Right ventricle myocardium inferior (tissue), 1 donor: ENCODE data around the gene PRTFDC1. TPM values are rescaled to one million over a fixed set of nuclear protein-coding genes. Genes with fewer than 3 reads are reported as not detected.

Experiments
- ATAC-seq: fragments of 200-7000 bp; cut with Tn5 transposase; one replicate; pipeline ENCODE4 v1.9.1; 2020; ENCODE audit warnings: mild to moderate bottlenecking, moderate library complexity
- DNase-seq: peaks from one replicate; pipeline ENCODE4 v3.0.0; 2021; ENCODE audit errors: missing footprints
- intact Hi-C: fragments of 100-400 bp; cut with DNase I; formaldehyde crosslinking; loops from one replicate; pipeline ENCODE4 v1.11.0; 2022
- total RNA-seq: library from RNA; stranded (reverse); fragmentation: NEBNext Ultra II Directional; extraction: Animal tissue kit (Norgen Biotek cat#: 25700); gene quantifications from one replicate; pipeline ENCODE4 v1.2.1, GENCODE V29; 2021
- donor health status: DM: no; HTN: yes; CAD: no; lungs with severe emphysema.

Gene PRTFDC1
- total RNA-seq, 1 donor from 2014 or later = 7.1 TPM

GRCh38 chr10:24866604-24867583 is 85.5 kb downstream of the PRTFDC1 start:
- intact Hi-C loops = no loop called here
- DNase-seq (no peak), ATAC-seq (peak; percentile 89)

GRCh38 chr10:24865783-24866182 is 86.6 kb downstream of the PRTFDC1 start:
- no peak for DNase-seq
- intact Hi-C loops = no loop called here
- no peak for ATAC-seq

GRCh38 chr10:24862589-24862988 is 89.8 kb downstream of the PRTFDC1 start:
- intact Hi-C loops = no loop called here
- ATAC-seq (no peak), DNase-seq (no peak)

- DNase-seq = no peak
- intact Hi-C loops = no loop called here
- ATAC-seq = peak; percentile 58
Measured at GRCh38 chr10:24858288-24859270, 93.8 kb downstream of the PRTFDC1 start.

GRCh38 chr10:24857031-24857725 is 95.2 kb downstream of the PRTFDC1 start:
- DNase-seq (no peak), ATAC-seq (no peak)
- intact Hi-C loops = no loop called here

GRCh38 chr10:24854256-24854655 is 98.2 kb downstream of the PRTFDC1 start:
- intact Hi-C loops = no loop called here
- ATAC-seq (no peak), DNase-seq (no peak)

- intact Hi-C loops = no loop called here
- ATAC-seq (no peak), DNase-seq (no peak)
Measured at GRCh38 chr10:24853661-24854060, 98.7 kb downstream of the PRTFDC1 start.

- DNase-seq = no peak
- intact Hi-C loops = no loop called here
- no peak for ATAC-seq
Measured at GRCh38 chr10:24851629-24852028, 100.8 kb downstream of the PRTFDC1 start.

GRCh38 chr10:24850727-24851296 is 101.6 kb downstream of the PRTFDC1 start:
- intact Hi-C loops = no loop called here
- ATAC-seq (no peak), DNase-seq (no peak)

GRCh38 chr10:24849501-24850299 is 102.7 kb downstream of the PRTFDC1 start:
- intact Hi-C loops = no loop called here
- DNase-seq = no peak
- ATAC-seq = no peak

- intact Hi-C loops = no loop called here
- ATAC-seq (no peak), DNase-seq (no peak)
Measured at GRCh38 chr10:24849051-24849450, 103.4 kb downstream of the PRTFDC1 start.

GRCh38 chr10:24848195-24848594 is 104.2 kb downstream of the PRTFDC1 start:
- no peak for DNase-seq
- no peak for ATAC-seq
- intact Hi-C loops = no loop called here

GRCh38 chr10:24847112-24848070 is 105.0 kb downstream of the PRTFDC1 start:
- no peak for ATAC-seq
- intact Hi-C loops = no loop called here
- DNase-seq = no peak

GRCh38 chr10:24844742-24845141 is 107.7 kb downstream of the PRTFDC1 start:
- ATAC-seq (no peak), DNase-seq (no peak)
- intact Hi-C loops = no loop called here

- DNase-seq (no peak), ATAC-seq (no peak)
- intact Hi-C loops = no loop called here
Measured at GRCh38 chr10:24843256-24843655, 109.2 kb downstream of the PRTFDC1 start.

- DNase-seq (no peak), ATAC-seq (no peak)
- intact Hi-C loops = no loop called here
Measured at GRCh38 chr10:24842856-24843255, 109.5 kb downstream of the PRTFDC1 start.

- DNase-seq (no peak), ATAC-seq (no peak)
- intact Hi-C loops = no loop called here
Measured at GRCh38 chr10:24841530-24841929, 110.9 kb downstream of the PRTFDC1 start.
